ENCODE data around the gene EPHA3. TPM values are rescaled to one million over a fixed set of nuclear protein-coding genes. Genes with fewer than 3 reads are reported as not detected.

EPHA3 gene
- total RNA-seq, 2 donors from 2014 or later = 9.4 to 11.9 TPM

GRCh38 chr3:89182056-89182455 lies 74.6 kb downstream of the EPHA3 start:
- Histone ChIP-seq H3K9me3 (no peaks in the 10 kb centered on the region), H3K27ac (no peak overlapping the region), H3K4me1 (replicated peaks) (no peaks in the 10 kb centered on the region), H3K36me3 (no peaks in the 10 kb centered on the region), H3K4me3 (no peak overlapping the region), H3K27me3 (replicated peaks; ENCODE audit: insufficient read depth) (no peaks in the 10 kb centered on the region)
- TF ChIP-seq POLR2A (IDR thresholded peaks at IDR 0.05) (no peak), POLR2AphosphoS5 (IDR thresholded peaks at IDR 0.05) (no peak)
- TF ChIP-seq, protein P1, sequence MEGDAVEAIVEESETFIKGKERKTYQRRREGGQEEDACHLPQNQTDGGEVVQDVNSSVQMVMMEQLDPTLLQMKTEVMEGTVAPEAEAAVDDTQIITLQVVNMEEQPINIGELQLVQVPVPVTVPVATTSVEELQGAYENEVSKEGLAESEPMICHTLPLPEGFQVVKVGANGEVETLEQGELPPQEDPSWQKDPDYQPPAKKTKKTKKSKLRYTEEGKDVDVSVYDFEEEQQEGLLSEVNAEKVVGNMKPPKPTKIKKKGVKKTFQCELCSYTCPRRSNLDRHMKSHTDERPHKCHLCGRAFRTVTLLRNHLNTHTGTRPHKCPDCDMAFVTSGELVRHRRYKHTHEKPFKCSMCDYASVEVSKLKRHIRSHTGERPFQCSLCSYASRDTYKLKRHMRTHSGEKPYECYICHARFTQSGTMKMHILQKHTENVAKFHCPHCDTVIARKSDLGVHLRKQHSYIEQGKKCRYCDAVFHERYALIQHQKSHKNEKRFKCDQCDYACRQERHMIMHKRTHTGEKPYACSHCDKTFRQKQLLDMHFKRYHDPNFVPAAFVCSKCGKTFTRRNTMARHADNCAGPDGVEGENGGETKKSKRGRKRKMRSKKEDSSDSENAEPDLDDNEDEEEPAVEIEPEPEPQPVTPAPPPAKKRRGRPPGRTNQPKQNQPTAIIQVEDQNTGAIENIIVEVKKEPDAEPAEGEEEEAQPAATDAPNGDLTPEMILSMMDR (IDR thresholded peaks at IDR 0.05) = no peak
- no peak for DNase-seq (ENCODE audit: low spot score)
- intact Hi-C loops (cut with DNase I) = no loop called here
- WGBS = 93% methylated on average over 1 of the region's 1 CpG

GRCh38 chr3:89184151-89184995 lies 77.0 kb downstream of the EPHA3 start:
- intact Hi-C loops (cut with DNase I) = no loop called here

GRCh38 chr3:89186456-89186855 lies 79.0 kb downstream of the EPHA3 start:
- intact Hi-C loops (cut with DNase I) = no loop called here
- H3K27ac ChIP-seq = no peak overlapping the region
- 56% methylated on average over 4 of the region's 4 CpGs for WGBS

More at GRCh38 chr3:89184151-89184995, 77.0 kb downstream of the EPHA3 start:
- Histone ChIP-seq H3K27me3 (replicated peaks; ENCODE audit: insufficient read depth) (no peaks in the 10 kb centered on the region), H3K9me3 (no peaks in the 10 kb centered on the region), H3K36me3 (no peaks in the 10 kb centered on the region), H3K27ac (no peak overlapping the region), H3K4me3 (no peak overlapping the region), H3K4me1 (replicated peaks) (no peaks in the 10 kb centered on the region)
- TF ChIP-seq POLR2A (IDR thresholded peaks at IDR 0.05) (no peak), POLR2AphosphoS5 (IDR thresholded peaks at IDR 0.05) (no peak)
- TF ChIP-seq, protein P1 (IDR thresholded peaks at IDR 0.05) = no peak
- no peak for DNase-seq (ENCODE audit: low spot score)
- 43% methylated on average over 4 of the region's 4 CpGs for WGBS

DNA sequence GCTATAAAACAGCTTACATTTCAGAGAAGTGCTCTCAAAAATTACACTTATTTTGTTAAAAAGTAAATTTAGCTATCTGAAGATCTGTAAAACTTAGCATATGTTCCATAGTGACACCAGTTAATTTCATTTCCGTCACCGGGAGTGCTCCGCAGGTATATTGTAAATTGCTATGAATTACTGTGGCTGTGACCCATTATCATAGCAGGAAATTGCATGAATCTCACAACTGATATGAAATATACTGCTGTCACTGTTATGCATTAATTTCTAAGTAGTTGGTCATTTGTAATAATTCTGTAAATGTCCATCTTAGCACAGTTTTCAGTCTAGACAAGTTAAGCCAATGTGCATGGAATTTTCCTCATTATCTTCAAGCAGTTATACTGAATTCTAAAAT lies 91.2 kb downstream of the EPHA3 start:
- no peak overlapping the region for H3K27ac ChIP-seq
- H3K36me3 ChIP-seq = no peaks in the 10 kb centered on the region
- no peak for DNase-seq (ENCODE audit: low spot score)
- H3K4me1 ChIP-seq (replicated peaks) = no peaks in the 10 kb centered on the region
- intact Hi-C loops (cut with DNase I) = no loop called here
- H3K27me3 ChIP-seq (replicated peaks; ENCODE audit: insufficient read depth) = no peaks in the 10 kb centered on the region
- no peak overlapping the region for H3K4me3 ChIP-seq
- 97% methylated on average over 3 of the region's 3 CpGs for WGBS
- H3K9me3 ChIP-seq = no peaks in the 10 kb centered on the region
- TF ChIP-seq POLR2AphosphoS5 (IDR thresholded peaks at IDR 0.05) (no peak), POLR2A (IDR thresholded peaks at IDR 0.05) (no peak)
- TF ChIP-seq, protein P1 (IDR thresholded peaks at IDR 0.05) = no peak

More at GRCh38 chr3:89186456-89186855, 79.0 kb downstream of the EPHA3 start:
- TF ChIP-seq POLR2AphosphoS5 (IDR thresholded peaks at IDR 0.05) (no peak), POLR2A (IDR thresholded peaks at IDR 0.05) (no peak)
- TF ChIP-seq, protein P1 (IDR thresholded peaks at IDR 0.05) = no peak
- no peak for DNase-seq (ENCODE audit: low spot score)
- H3K4me1 ChIP-seq (replicated peaks) = no peaks in the 10 kb centered on the region
- no peaks in the 10 kb centered on the region for H3K36me3 ChIP-seq
- no peak overlapping the region for H3K4me3 ChIP-seq
- no peaks in the 10 kb centered on the region for H3K27me3 ChIP-seq (replicated peaks; ENCODE audit: insufficient read depth)
- no peaks in the 10 kb centered on the region for H3K9me3 ChIP-seq

GRCh38 chr3:89212619-89213018 lies 105.2 kb downstream of the EPHA3 start:
- H3K4me3 ChIP-seq = no peak overlapping the region
- H3K27ac ChIP-seq = no peak overlapping the region
- H3K36me3 ChIP-seq = no peaks in the 10 kb centered on the region
- TF ChIP-seq, protein P1 (IDR thresholded peaks at IDR 0.05) = no peak
- no peak for TF ChIP-seq POLR2A (IDR thresholded peaks at IDR 0.05)
- TF ChIP-seq POLR2AphosphoS5 (IDR thresholded peaks at IDR 0.05) = no peak
- no peaks in the 10 kb centered on the region for H3K4me1 ChIP-seq (replicated peaks)
- no peaks in the 10 kb centered on the region for H3K9me3 ChIP-seq
- H3K27me3 ChIP-seq (replicated peaks; ENCODE audit: insufficient read depth) = no peaks in the 10 kb centered on the region
- no peak for DNase-seq (ENCODE audit: low spot score)
- intact Hi-C loops (cut with DNase I) = loop anchor here (5.0 kb wide), 2 partner anchors 100 kb away; no protein-coding TSS in a partner anchor
- WGBS = 14% methylated on average over 1 of the region's 1 CpG

All from prostate gland (tissue), 2 donors.